ENCODE data around the gene MGAT4B.

Gene MGAT4B

GRCh38 chr5:179820127-179820482 lies 13.4 kb upstream of the MGAT4B start:
- peak overlapping the region; percentile 88 for H3K9ac ChIP-seq (ENCODE audit: low read length)
- TF ChIP-seq EZH2phosphoT487 (conservative IDR thresholded peaks at IDR 0.05; ENCODE audit: low read length): no peak
- H3K27ac ChIP-seq (ENCODE audit: low read depth, low read length): peak overlapping the region; percentile 68
- H3K79me2 ChIP-seq (ENCODE audit: insufficient read depth, low read length): peaks cover 12% of the 10 kb centered on the region
- H3K4me3 ChIP-seq (ENCODE audit: insufficient read depth, low read length, poor library complexity, severe bottlenecking): peak overlapping the region; percentile 80
- peaks cover 10% of the 10 kb centered on the region; the same call in 1 of the 2 replicates for H3F3A ChIP-seq (ENCODE audit: insufficient read depth)
- H3K4me2 ChIP-seq (ENCODE audit: low read depth, low read length, poor library complexity, severe bottlenecking): peak overlapping the region; percentile 76
- peaks cover 6% of the 10 kb centered on the region for H4K20me1 ChIP-seq (ENCODE audit: low read depth, low read length)
- H3K36me3 ChIP-seq (ENCODE audit: low read length): no peaks in the 10 kb centered on the region
- no peaks in the 10 kb centered on the region for H3K9me2 ChIP-seq (replicated peaks; ENCODE audit: insufficient read depth, low read length)
- H3K9me3 ChIP-seq (ENCODE audit: insufficient read depth, low read length): no peaks in the 10 kb centered on the region
- H2AFZ ChIP-seq (ENCODE audit: low read depth, low read length, severe bottlenecking): peak overlapping the region; percentile 42
- H3K27me3 ChIP-seq (ENCODE audit: low read length): no peaks in the 10 kb centered on the region

GRCh38 chr5:179819296-179820126 lies 12.8 kb upstream of the MGAT4B start:
- peaks cover 12% of the 10 kb centered on the region for H3K79me2 ChIP-seq (ENCODE audit: insufficient read depth, low read length)
- no peaks in the 10 kb centered on the region for H3K9me3 ChIP-seq (ENCODE audit: insufficient read depth, low read length)
- no peaks in the 10 kb centered on the region for H3K36me3 ChIP-seq (ENCODE audit: low read length)
- H3K9me2 ChIP-seq (replicated peaks; ENCODE audit: insufficient read depth, low read length): no peaks in the 10 kb centered on the region
- peak overlapping the region; percentile 76 for H3K4me2 ChIP-seq (ENCODE audit: low read depth, low read length, poor library complexity, severe bottlenecking)
- peak overlapping the region; percentile 68 for H3K27ac ChIP-seq (ENCODE audit: low read depth, low read length)
- peak overlapping the region; percentile 56 for H3K9ac ChIP-seq (ENCODE audit: low read length)
- peaks cover 6% of the 10 kb centered on the region for H4K20me1 ChIP-seq (ENCODE audit: low read depth, low read length)
- TF ChIP-seq CTCF (IDR thresholded peaks at IDR 0.05; ENCODE audit: insufficient read depth, low read length, poor library complexity, severe bottlenecking) (no peak), EZH2phosphoT487 (conservative IDR thresholded peaks at IDR 0.05; ENCODE audit: low read length) (no peak)
- H3F3A ChIP-seq (ENCODE audit: insufficient read depth): peaks cover 10% of the 10 kb centered on the region; the same call in 1 of the 2 replicates
- peak overlapping the region; percentile 23 for H2AFZ ChIP-seq (ENCODE audit: low read depth, low read length, severe bottlenecking)
- H3K4me3 ChIP-seq (ENCODE audit: insufficient read depth, low read length, poor library complexity, severe bottlenecking): peak overlapping the region; percentile 44
- H3K27me3 ChIP-seq (ENCODE audit: low read length): no peaks in the 10 kb centered on the region

GRCh38 chr5:179818746-179819295 lies 12.2 kb upstream of the MGAT4B start:
- Histone ChIP-seq H3K36me3 (ENCODE audit: low read length) (no peaks in the 10 kb centered on the region), H3K4me2 (ENCODE audit: low read depth, low read length, poor library complexity, severe bottlenecking) (peak overlapping the region; percentile 76), H3K79me2 (ENCODE audit: insufficient read depth, low read length) (peaks cover 12% of the 10 kb centered on the region), H3F3A (ENCODE audit: insufficient read depth) (peaks cover 11% of the 10 kb centered on the region; the same call in 1 of the 2 replicates), H3K9me2 (replicated peaks; ENCODE audit: insufficient read depth, low read length) (no peaks in the 10 kb centered on the region), H3K27me3 (ENCODE audit: low read length) (no peaks in the 10 kb centered on the region), H4K20me1 (ENCODE audit: low read depth, low read length) (peaks cover 6% of the 10 kb centered on the region), H2AFZ (ENCODE audit: low read depth, low read length, severe bottlenecking) (peak overlapping the region; percentile 23), H3K27ac (ENCODE audit: low read depth, low read length) (peak overlapping the region; percentile 68), H3K4me3 (ENCODE audit: insufficient read depth, low read length, poor library complexity, severe bottlenecking) (peak overlapping the region; percentile 44), H3K9me3 (ENCODE audit: insufficient read depth, low read length) (no peaks in the 10 kb centered on the region), H3K9ac (ENCODE audit: low read length) (peak overlapping the region; percentile 56)
- TF ChIP-seq CTCF (IDR thresholded peaks at IDR 0.05; ENCODE audit: insufficient read depth, low read length, poor library complexity, severe bottlenecking): no peak
- TF ChIP-seq EZH2phosphoT487 (conservative IDR thresholded peaks at IDR 0.05; ENCODE audit: low read length): no peak
